Astrocyte of the cerebellum (primary cell): ENCODE data around the gene ISL1.

ENCODE experiments used
- DNase-seq: peaks from one replicate; pipeline ENCODE4 v3.0.0-alpha.2; 2011; ENCODE audit warnings: low read depth
- H3K4me3 ChIP-seq: 2 replicates; pipeline ENCODE4 v1.5.1; 2011; ENCODE audit warnings: mild to moderate bottlenecking, low read depth, low read length, moderate library complexity
- in situ Hi-C: cut with HindIII; loops from 2 replicates; pipeline ENCODE4 v1.10.0; 2017; ENCODE audit warnings: low sequenced_read_pairs
- TF ChIP-seq, protein P1 (sequence below): IDR thresholded peaks from 2 replicates; pipeline ENCODE4 v1.5.1; 2012; ENCODE audit warnings: low read length, low read depth, moderate library complexity, mild to moderate bottlenecking; ENCODE audit errors: missing control alignments

ISL1 gene

DNA sequence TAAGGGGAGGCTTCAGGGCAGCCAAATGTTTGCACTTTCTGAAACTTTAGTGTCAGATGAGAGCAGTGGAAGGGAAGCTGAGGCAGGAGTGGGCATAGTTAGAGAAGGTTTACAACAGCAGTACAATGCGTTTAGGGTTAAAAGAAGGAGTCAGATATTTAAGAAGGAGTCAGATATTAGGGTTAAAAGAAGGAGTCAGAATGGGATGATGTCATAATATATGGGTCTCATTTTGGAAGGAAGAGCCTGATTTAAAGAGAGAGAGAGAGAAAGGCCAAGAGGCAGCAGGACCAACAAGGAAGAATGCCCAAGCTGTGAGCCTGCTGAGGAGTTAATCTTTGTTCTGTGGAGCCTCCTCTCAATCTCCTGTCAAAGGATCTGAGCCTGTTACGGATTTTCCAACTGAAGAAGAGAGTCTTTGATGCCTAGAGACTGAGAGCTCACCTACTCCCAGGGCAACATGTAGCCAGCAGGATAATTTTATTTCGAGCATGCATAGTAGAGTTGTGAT is 9.5 kb downstream of the ISL1 start:
- no peak overlapping the region for H3K4me3 ChIP-seq
- TF ChIP-seq, protein P1, sequence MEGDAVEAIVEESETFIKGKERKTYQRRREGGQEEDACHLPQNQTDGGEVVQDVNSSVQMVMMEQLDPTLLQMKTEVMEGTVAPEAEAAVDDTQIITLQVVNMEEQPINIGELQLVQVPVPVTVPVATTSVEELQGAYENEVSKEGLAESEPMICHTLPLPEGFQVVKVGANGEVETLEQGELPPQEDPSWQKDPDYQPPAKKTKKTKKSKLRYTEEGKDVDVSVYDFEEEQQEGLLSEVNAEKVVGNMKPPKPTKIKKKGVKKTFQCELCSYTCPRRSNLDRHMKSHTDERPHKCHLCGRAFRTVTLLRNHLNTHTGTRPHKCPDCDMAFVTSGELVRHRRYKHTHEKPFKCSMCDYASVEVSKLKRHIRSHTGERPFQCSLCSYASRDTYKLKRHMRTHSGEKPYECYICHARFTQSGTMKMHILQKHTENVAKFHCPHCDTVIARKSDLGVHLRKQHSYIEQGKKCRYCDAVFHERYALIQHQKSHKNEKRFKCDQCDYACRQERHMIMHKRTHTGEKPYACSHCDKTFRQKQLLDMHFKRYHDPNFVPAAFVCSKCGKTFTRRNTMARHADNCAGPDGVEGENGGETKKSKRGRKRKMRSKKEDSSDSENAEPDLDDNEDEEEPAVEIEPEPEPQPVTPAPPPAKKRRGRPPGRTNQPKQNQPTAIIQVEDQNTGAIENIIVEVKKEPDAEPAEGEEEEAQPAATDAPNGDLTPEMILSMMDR, result no peak
- no peak for DNase-seq
- in situ Hi-C loops, result no loop called here

GRCh38 chr5:51394609-51395008 is 11.4 kb downstream of the ISL1 start:
- in situ Hi-C loops, result no loop called here
- TF ChIP-seq, protein P1, result no peak
- DNase-seq, result no peak

GRCh38 chr5:51395245-51395644 is 12.0 kb downstream of the ISL1 start:
- in situ Hi-C loops, result no loop called here
- no peak for DNase-seq
- no peak overlapping the region for H3K4me3 ChIP-seq
- TF ChIP-seq, protein P1, result no peak

More at GRCh38 chr5:51394609-51395008, 11.4 kb downstream of the ISL1 start:
- H3K4me3 ChIP-seq, result no peak overlapping the region

- in situ Hi-C loops, result no loop called here
- TF ChIP-seq, protein P1, result no peak
- no peak overlapping the region for H3K4me3 ChIP-seq
- DNase-seq, result no peak
Measured at GRCh38 chr5:51395666-51396356, 12.6 kb downstream of the ISL1 start.

DNA sequence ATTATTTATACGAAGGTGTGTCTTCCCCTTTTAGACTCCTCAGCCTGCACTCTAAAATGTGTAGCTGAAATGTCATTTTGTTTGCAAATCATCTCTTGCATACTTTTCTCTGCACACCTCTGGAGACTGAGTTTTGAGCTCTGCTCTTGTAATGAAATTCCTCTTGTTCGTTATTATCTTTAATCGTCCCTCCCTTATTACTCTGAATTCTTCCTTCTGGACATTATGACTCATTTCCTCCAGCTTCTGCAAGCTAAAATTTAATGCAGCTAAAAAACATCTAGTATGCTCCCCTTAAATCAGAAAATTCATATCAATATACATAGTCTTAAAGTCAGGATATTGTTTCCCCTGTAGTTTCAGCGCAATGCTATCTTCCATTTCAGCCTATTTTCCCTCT is 13.5 kb downstream of the ISL1 start:
- no peak overlapping the region for H3K4me3 ChIP-seq
- DNase-seq, result no peak
- in situ Hi-C loops, result no loop called here
- TF ChIP-seq, protein P1, result no peak

DNA sequence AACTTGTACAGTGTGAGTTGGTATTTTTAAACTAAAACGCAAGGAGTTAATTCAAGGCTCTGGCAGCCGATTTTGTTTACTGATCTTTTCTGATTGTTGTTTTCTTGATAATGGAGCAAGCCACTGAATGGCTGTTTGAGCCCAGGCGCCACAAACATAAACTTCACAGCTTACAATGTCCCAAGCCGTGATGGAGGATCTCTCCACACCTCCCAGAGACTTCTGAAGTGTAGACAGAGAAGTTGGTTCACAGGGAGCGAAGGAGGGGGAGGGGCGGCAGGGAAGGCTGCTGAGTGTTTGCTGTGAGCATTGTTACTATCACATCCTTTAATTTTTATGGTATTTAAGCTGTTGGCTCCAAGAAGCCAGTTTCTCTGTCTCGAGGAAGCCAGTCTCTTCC is 14.7 kb downstream of the ISL1 start:
- no peak for DNase-seq
- no peak overlapping the region for H3K4me3 ChIP-seq
- in situ Hi-C loops, result no loop called here
- TF ChIP-seq, protein P1, result no peak
